ENCODE results near the gene TMEM114.

The TMEM114 gene

DNA sequence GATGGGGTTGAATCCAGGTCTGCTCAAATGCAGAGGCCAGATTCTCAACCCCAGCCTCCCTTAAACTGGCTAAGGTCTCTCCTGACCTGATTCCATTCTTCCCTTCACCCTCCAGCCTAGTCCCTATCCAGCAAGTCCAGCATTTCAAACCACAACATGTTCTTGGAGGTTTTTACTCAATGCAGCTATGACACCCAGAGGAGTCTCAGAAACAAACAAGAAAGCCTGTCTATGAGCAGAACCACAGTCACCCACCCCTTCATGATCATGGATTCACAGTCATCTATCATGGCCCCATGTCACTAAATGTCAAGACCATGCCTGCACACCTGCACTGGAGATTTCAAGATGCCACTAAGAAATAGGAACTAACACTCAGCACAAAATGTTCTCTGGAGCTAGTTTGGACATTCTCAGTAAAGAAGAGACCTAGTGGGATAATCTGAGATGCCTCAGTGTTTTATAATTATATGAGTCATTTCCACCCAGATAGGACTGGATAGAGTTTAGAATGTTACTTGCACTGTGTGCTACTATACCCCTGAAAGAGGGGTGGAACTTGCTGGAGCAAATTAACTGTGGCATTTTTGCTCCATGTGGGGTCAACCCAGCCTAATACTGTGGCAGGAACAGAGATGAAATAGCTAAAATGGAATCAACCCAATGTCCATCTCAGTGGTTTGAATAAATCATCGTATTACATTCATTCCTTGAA is 21.7 kb upstream of the TMEM114 start:
- TF ChIP-seq REST (IDR thresholded peaks at IDR 0.05; ENCODE audit: insufficient read depth in 1 of 2, low read depth in 2 of 2, low read length in 2 of 2) (no peak), POLR2AphosphoS5 (IDR thresholded peaks at IDR 0.05; ENCODE audit: low read depth, low read length) (no peak), SIN3A (IDR thresholded peaks at IDR 0.05; ENCODE audit: borderline replicate concordance, insufficient read depth, low read length) (no peak), TAF1 (IDR thresholded peaks at IDR 0.05; ENCODE audit: borderline replicate concordance, insufficient read depth, low read length) (no peak), FOXP2 (optimal IDR thresholded peaks at IDR 0.05; ENCODE audit: borderline replicate concordance, extremely low read depth, extremely low read length, insufficient read depth) (no peak)

GRCh38 chr16:8611122-8611521 is 20.8 kb upstream of the TMEM114 start:
- TF ChIP-seq REST (IDR thresholded peaks at IDR 0.05; ENCODE audit: insufficient read depth in 1 of 2, low read depth in 2 of 2, low read length in 2 of 2): no peak
- no peak for TF ChIP-seq FOXP2 (optimal IDR thresholded peaks at IDR 0.05; ENCODE audit: borderline replicate concordance, extremely low read depth, extremely low read length, insufficient read depth)
- TF ChIP-seq SIN3A (IDR thresholded peaks at IDR 0.05; ENCODE audit: borderline replicate concordance, insufficient read depth, low read length): no peak
- no peak for TF ChIP-seq POLR2AphosphoS5 (IDR thresholded peaks at IDR 0.05; ENCODE audit: low read depth, low read length)
- no peak for TF ChIP-seq TAF1 (IDR thresholded peaks at IDR 0.05; ENCODE audit: borderline replicate concordance, insufficient read depth, low read length)

GRCh38 chr16:8607214-8607613 is 16.9 kb upstream of the TMEM114 start:
- no peak for TF ChIP-seq REST (IDR thresholded peaks at IDR 0.05; ENCODE audit: insufficient read depth in 1 of 2, low read depth in 2 of 2, low read length in 2 of 2)
- TF ChIP-seq SIN3A (IDR thresholded peaks at IDR 0.05; ENCODE audit: borderline replicate concordance, insufficient read depth, low read length): no peak
- TF ChIP-seq FOXP2 (optimal IDR thresholded peaks at IDR 0.05; ENCODE audit: borderline replicate concordance, extremely low read depth, extremely low read length, insufficient read depth): no peak
- TF ChIP-seq POLR2AphosphoS5 (IDR thresholded peaks at IDR 0.05; ENCODE audit: low read depth, low read length): no peak
- no peak for TF ChIP-seq TAF1 (IDR thresholded peaks at IDR 0.05; ENCODE audit: borderline replicate concordance, insufficient read depth, low read length)

- TF ChIP-seq SIN3A (IDR thresholded peaks at IDR 0.05; ENCODE audit: borderline replicate concordance, insufficient read depth, low read length) (no peak), FOXP2 (optimal IDR thresholded peaks at IDR 0.05; ENCODE audit: borderline replicate concordance, extremely low read depth, extremely low read length, insufficient read depth) (no peak), POLR2AphosphoS5 (IDR thresholded peaks at IDR 0.05; ENCODE audit: low read depth, low read length) (no peak), REST (IDR thresholded peaks at IDR 0.05; ENCODE audit: insufficient read depth in 1 of 2, low read depth in 2 of 2, low read length in 2 of 2) (no peak), TAF1 (IDR thresholded peaks at IDR 0.05; ENCODE audit: borderline replicate concordance, insufficient read depth, low read length) (no peak)
Measured at GRCh38 chr16:8605554-8605953, 15.2 kb upstream of the TMEM114 start.

Measured in PFSK-1 (cell line).